ENCODE results near the gene DAGLB.

GRCh38 chr7:6417408-6417807 lies 30.3 kb downstream of the DAGLB start:
- TF ChIP-seq CTCF (conservative IDR thresholded peaks at IDR 0.05; ENCODE audit: low read length), result no peak
- no peak for TF ChIP-seq EZH2phosphoT487 (IDR thresholded peaks at IDR 0.05; ENCODE audit: borderline replicate concordance, low read depth, low read length)

Measured in OCI-LY7 (cell line).